Adipose tissue (tissue), 3 donors: ENCODE results near the gene RERE. TPM values are rescaled to one million over a fixed set of nuclear protein-coding genes. Genes with fewer than 3 reads are reported as not detected.

Experiments
- H3K27ac ChIP-seq: one replicate; pipeline ENCODE4 v1.5.1; 2013; ENCODE audit warnings: low read depth, low read length
- WGBS, 3 donors: extraction: QIAGEN DNeasy Blood & Tissue Kit; methylation state at CpG; one replicate each; pipeline ENCODE4 v1.1.7; 2013; 5-methylcytosine and 5-hydroxymethylcytosine counted together
- polyA plus RNA-seq, 3 donors: library from polyadenylated mRNA; stranded (reverse); fragments of 200-250 nt; gene quantifications; one replicate each; pipeline ENCODE4 v1.2.3, GENCODE V29; 2013
- donor health status: healthy with polysubstance abuse.
- donor health status: Bipolar disorder and iron deficiency.
- donor health status: healthy.

The RERE gene
- polyA plus RNA-seq, 3 donors = 15.8 to 40.7 (median 39.6) TPM

- H3K27ac ChIP-seq = no peak overlapping the region
- WGBS, 3 donors = 90 to 94% (median 91%) methylated on average over 45 to 47 of the region's 47 CpGs
Observed at GRCh38 chr1:8330271-8331125, 486.9 kb downstream of the RERE start.

- WGBS, 3 donors = 83 to 86% (median 85%) methylated on average over 14 of the region's 14 CpGs
- no peak overlapping the region for H3K27ac ChIP-seq
Observed at GRCh38 chr1:8329858-8330257, 487.6 kb downstream of the RERE start.

DNA sequence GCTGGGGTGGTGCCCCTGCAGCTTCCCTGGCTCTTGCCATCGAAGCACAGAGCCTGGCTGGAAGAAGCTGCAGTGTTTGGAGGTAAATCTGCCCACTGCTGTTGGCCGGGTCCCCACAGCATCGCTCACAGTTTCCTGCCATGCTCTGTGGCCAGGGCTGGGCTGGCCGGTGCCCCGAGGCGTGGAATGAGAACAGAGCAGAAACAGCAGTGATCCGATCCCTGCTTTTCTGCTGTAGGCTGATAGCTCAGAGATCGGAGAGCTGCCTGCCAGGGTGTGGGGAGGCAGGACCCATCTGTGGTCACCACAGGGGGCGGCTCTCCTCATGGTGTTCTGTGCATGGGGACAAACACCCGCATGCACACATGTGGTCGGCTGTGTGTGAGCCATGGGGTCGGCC, 488.0 kb downstream of the RERE start:
- H3K27ac ChIP-seq = no peak overlapping the region
- WGBS, 3 donors = 72 to 80% (median 76%) methylated on average over 12 of the region's 12 CpGs

- 91 to 92% (median 91%) methylated on average over 18 of the region's 18 CpGs for WGBS, 3 donors
Observed at GRCh38 chr1:8328271-8328670, 489.2 kb downstream of the RERE start.

DNA sequence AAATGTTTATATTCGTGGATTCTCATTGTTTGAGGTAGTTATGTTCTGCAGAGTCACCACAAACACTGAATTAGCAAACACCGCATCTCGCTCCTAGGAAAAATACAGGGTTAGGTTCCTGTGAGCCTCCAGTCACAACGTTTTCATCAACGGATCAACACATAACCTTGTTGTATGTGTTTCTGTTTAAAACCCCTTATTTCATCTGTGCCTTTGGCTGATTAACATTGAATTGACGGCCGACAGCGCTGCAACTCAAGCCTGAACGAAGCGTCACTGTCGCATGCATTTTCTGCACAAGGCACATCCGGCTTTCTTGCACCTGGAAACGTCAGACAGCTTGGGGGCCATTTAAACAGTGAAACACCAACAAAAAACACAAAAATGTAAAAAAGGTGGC, 491.2 kb downstream of the RERE start:
- no peak overlapping the region for H3K27ac ChIP-seq
- WGBS, 3 donors = 92 to 95% (median 93%) methylated on average over 13 of the region's 13 CpGs

More at GRCh38 chr1:8328271-8328670, 489.2 kb downstream of the RERE start:
- no peak overlapping the region for H3K27ac ChIP-seq

DNA sequence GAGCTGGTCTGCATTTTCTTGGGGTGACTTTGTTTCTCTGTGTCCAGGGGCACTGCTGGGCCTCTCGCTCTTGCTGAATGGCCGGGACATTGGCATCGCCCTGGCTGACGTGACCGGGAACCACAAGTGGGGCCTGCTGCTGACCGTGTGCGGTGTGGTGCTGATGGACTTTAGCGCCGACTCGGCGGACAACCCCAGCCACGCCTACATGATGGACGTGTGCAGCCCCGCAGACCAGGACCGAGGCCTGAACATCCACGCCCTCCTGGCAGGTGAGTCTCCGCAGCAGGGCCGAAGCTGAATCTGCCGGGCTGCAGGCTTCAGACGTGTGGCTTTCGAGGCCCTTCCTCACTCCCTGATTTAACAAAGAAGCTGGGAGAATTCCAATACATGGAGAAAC, 491.7 kb downstream of the RERE start:
- H3K27ac ChIP-seq = no peak overlapping the region
- WGBS, 3 donors = 93 to 96% (median 95%) methylated on average over 21 of the region's 21 CpGs

GRCh38 chr1:8324176-8324810, 493.1 kb downstream of the RERE start:
- no peak overlapping the region for H3K27ac ChIP-seq

DNA sequence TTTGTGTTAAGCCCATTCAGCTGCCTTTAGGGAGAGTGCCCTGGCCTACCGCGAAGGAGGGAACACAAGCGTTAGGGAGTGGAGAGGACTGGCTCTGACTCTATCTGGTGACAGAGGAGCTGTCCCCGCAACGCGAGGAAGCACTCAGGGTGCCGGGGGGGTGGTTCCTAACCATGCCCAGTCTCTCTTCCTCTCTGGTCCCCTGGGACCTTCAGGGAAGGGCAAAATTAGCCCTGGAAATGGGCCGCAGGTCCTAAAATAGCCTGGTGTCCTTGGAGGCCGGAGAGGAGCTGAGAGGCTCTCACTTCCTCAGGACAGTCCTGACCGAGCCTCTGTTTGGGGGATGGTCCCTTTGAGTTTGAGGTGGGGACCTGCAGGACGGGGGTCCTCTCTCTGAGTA, 493.7 kb downstream of the RERE start:
- WGBS, 3 donors = 58 to 72% (median 64%) methylated on average over 11 of the region's 11 CpGs
- H3K27ac ChIP-seq = no peak overlapping the region

More at GRCh38 chr1:8324176-8324810, 493.1 kb downstream of the RERE start:
- WGBS, 3 donors = 84 to 85% (median 85%) methylated on average over 32 of the region's 32 CpGs

- H3K27ac ChIP-seq = no peak overlapping the region
- WGBS, 3 donors = 87 to 99% (median 96%) methylated on average over 3 of the region's 3 CpGs
Observed at GRCh38 chr1:8321612-8322011, 495.8 kb downstream of the RERE start.

- no peak overlapping the region for H3K27ac ChIP-seq
- WGBS, 3 donors = 14 to 31% (median 21%) methylated on average over 17 to 18 of the region's 18 CpGs
Observed at GRCh38 chr1:8318436-8318835, 499.0 kb downstream of the RERE start.

- no peak within 1 kb of the TSS for H3K27ac ChIP-seq
- WGBS, 3 donors = 6 to 23% (median 9%) methylated on average over 41 to 75 of the region's 75 CpGs
Observed at GRCh38 chr1:8317647-8318381, 499.6 kb downstream of the RERE start, which contains the start of gene SLC45A1. TSS of gene SLC45A1 (plus strand) at chr1:8318114. CDS start at chr1:8324330, 6,216 bp downstream.

DNA sequence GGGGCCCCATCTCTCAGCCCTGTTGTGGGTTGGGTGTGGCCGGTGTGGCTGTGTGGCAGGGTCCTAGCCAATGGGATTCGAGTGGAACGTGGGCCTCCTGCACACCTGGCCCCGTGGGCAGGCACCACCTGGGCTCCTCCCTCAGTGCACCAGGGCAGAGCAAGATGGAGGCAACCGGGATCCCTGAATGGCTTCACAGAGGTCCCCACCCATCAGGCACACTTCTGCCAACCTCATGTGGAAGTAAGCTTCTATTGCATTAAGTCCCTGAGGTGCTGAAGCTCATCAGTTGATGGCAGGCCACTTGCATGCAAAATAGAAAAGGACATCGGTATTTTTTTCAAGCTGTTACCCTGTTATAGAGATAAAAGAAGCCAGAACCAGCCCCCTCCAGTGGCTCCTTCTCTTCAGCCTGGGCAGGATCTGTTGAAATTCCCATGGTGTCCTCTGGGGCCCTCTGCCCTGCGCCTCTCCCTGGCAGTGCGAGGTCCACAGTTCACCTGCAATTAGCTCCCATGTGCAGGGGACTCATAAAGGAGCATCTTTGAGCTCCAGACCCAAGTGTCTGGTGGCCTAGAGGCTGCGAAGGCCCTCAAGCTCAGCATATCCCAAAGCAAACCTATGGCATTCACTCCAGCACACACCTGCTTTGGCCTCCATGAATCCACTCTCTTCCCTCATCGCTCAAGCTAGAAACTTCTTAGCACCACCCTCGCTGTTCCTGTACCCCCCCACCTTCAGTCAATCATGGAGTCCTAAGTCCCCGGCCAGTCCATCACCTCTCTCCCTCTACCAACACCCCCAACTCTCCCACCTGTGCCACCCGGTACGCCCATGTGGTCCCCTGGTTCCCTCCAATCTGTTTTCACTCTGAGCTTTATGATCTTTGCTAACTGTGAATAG, 501.6 kb downstream of the RERE start:
- 84 to 88% (median 87%) methylated on average over 14 of the region's 14 CpGs for WGBS, 3 donors

GRCh38 chr1:8314346-8315280, 502.8 kb downstream of the RERE start:
- H3K27ac ChIP-seq = no peak overlapping the region
- 29 to 38% (median 34%) methylated on average over 21 of the region's 21 CpGs for WGBS, 3 donors

More for the DNA sequence above, 501.6 kb downstream of the RERE start:
- no peak overlapping the region for H3K27ac ChIP-seq

DNA sequence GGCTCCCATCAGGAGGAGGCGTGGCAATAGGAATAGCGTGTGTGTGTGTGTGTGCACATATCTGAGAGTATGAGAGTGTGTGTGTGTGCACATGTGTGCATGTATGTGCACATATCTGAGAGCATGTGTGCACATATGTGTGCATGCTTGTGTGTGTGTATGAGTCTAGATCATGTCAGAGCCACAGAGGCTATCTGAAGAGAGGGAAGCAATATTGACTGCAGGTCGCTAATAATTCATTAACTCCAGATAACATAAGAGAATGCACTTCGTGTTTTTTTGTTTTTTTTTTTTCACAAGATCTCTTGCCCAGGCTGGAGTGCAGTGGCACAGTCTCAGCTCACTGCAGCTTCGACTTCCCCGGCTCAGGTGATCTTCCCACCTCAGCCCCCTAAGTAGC, 504.2 kb downstream of the RERE start:
- WGBS, 3 donors = 48 to 90% (median 85%) methylated on average over 6 of the region's 6 CpGs
- H3K27ac ChIP-seq = no peak overlapping the region

- WGBS, 3 donors = 52 to 83% (median 79%) methylated on average over 17 of the region's 17 CpGs
- H3K27ac ChIP-seq = no peak overlapping the region
Observed at GRCh38 chr1:8312235-8313218, 504.9 kb downstream of the RERE start.
